ENCODE measurements around the gene PSMB8.

The PSMB8 gene

GRCh38 chr6:32818867-32819266, 25.0 kb downstream of the PSMB8 start:
- Histone ChIP-seq H3K9me2 (replicated peaks; ENCODE audit: control insufficient read depth, low read length) (no peaks in the 10 kb centered on the region), H3K9me3 (ENCODE audit: control insufficient read depth, insufficient read depth, low read length) (no peaks in the 10 kb centered on the region), H3K36me3 (ENCODE audit: control insufficient read depth, low read length) (peaks cover 23% of the 10 kb centered on the region), H3K4me1 (ENCODE audit: control insufficient read depth, low read length) (peaks cover 79% of the 10 kb centered on the region), H4K20me1 (ENCODE audit: control insufficient read depth, insufficient read depth, low read depth, low read length) (no peaks in the 10 kb centered on the region), H3K27me3 (ENCODE audit: control insufficient read depth, low read length) (no peaks in the 10 kb centered on the region), H3K79me2 (ENCODE audit: control insufficient read depth, low read length) (peaks cover 18% of the 10 kb centered on the region), H3K27ac (ENCODE audit: low read depth, low read length) (no peak overlapping the region), H3F3A (ENCODE audit: control insufficient read depth, insufficient read depth) (peaks cover 19% of the 10 kb centered on the region), H3K4me3 (ENCODE audit: low read length) (0 out of 2 replicates have a peak overlapping the region, but pooled peaks have one; percentile 6), H3K4me2 (ENCODE audit: low read length) (peak overlapping the region; percentile 27)
- no peak for TF ChIP-seq CTCF (IDR thresholded peaks at IDR 0.05; ENCODE audit: low read depth, low read length, poor library complexity, severe bottlenecking)
- TF ChIP-seq EZH2phosphoT487 (IDR thresholded peaks at IDR 0.05; ENCODE audit: borderline replicate concordance, low read length): no peak

- H3K4me2 ChIP-seq (ENCODE audit: low read length): peak within 1 kb of the TSS; percentile 93
- TF ChIP-seq CTCF (IDR thresholded peaks at IDR 0.05; ENCODE audit: low read depth, low read length, poor library complexity, severe bottlenecking) (no peak), EZH2phosphoT487 (IDR thresholded peaks at IDR 0.05; ENCODE audit: borderline replicate concordance, low read length) (no peak)
- H3K4me1 ChIP-seq (ENCODE audit: control insufficient read depth, low read length): peaks cover 77% of the 10 kb centered on the region
- H3F3A ChIP-seq (ENCODE audit: control insufficient read depth, insufficient read depth): peaks cover 19% of the 10 kb centered on the region
- H3K9me2 ChIP-seq (replicated peaks; ENCODE audit: control insufficient read depth, low read length): no peaks in the 10 kb centered on the region
- H3K9me3 ChIP-seq (ENCODE audit: control insufficient read depth, insufficient read depth, low read length): no peaks in the 10 kb centered on the region
- H3K27me3 ChIP-seq (ENCODE audit: control insufficient read depth, low read length): no peaks in the 10 kb centered on the region
- peaks cover 24% of the 10 kb centered on the region for H3K79me2 ChIP-seq (ENCODE audit: control insufficient read depth, low read length)
- H3K27ac ChIP-seq (ENCODE audit: low read depth, low read length): peak within 1 kb of the TSS; percentile 97
- H4K20me1 ChIP-seq (ENCODE audit: control insufficient read depth, insufficient read depth, low read depth, low read length): no peaks in the 10 kb centered on the region
- H3K36me3 ChIP-seq (ENCODE audit: control insufficient read depth, low read length): peaks cover 44% of the 10 kb centered on the region
- H3K4me3 ChIP-seq (ENCODE audit: low read length): peak within 1 kb of the TSS; percentile 75
These were observed 27.1 kb downstream of the PSMB8 start, which contains the start of gene HLA-DOB for GRCh38 chr6:32816746-32817204. TSS of gene HLA-DOB (minus strand) at chr6:32817002. CDS start at chr6:32816951, 51 bp downstream.

GRCh38 chr6:32815996-32816395, 27.9 kb downstream of the PSMB8 start:
- Histone ChIP-seq H3K9me2 (replicated peaks; ENCODE audit: control insufficient read depth, low read length) (no peaks in the 10 kb centered on the region), H3K4me1 (ENCODE audit: control insufficient read depth, low read length) (peaks cover 69% of the 10 kb centered on the region), H3K4me3 (ENCODE audit: low read length) (peak overlapping the region; percentile 75), H3K79me2 (ENCODE audit: control insufficient read depth, low read length) (peaks cover 24% of the 10 kb centered on the region), H3K27ac (ENCODE audit: low read depth, low read length) (peak overlapping the region; percentile 97), H3K9me3 (ENCODE audit: control insufficient read depth, insufficient read depth, low read length) (no peaks in the 10 kb centered on the region), H3F3A (ENCODE audit: control insufficient read depth, insufficient read depth) (peaks cover 19% of the 10 kb centered on the region), H4K20me1 (ENCODE audit: control insufficient read depth, insufficient read depth, low read depth, low read length) (no peaks in the 10 kb centered on the region), H3K27me3 (ENCODE audit: control insufficient read depth, low read length) (no peaks in the 10 kb centered on the region), H3K4me2 (ENCODE audit: low read length) (peak overlapping the region; percentile 93), H3K36me3 (ENCODE audit: control insufficient read depth, low read length) (peaks cover 44% of the 10 kb centered on the region)
- TF ChIP-seq CTCF (IDR thresholded peaks at IDR 0.05; ENCODE audit: low read depth, low read length, poor library complexity, severe bottlenecking): no peak
- no peak for TF ChIP-seq EZH2phosphoT487 (IDR thresholded peaks at IDR 0.05; ENCODE audit: borderline replicate concordance, low read length)

All from DOHH2 (cell line).